Transverse colon (tissue), 4 donors: Measurements from ENCODE around the gene PPM1L. TPM values are rescaled to one million over a fixed set of nuclear protein-coding genes. Genes with fewer than 3 reads are reported as not detected.

Experiments
- DNase-seq: peaks from one replicate; pipeline ENCODE4 v3.0.0-alpha.2; 2019
- H3K27ac ChIP-seq, 4 donors: fragments of 200-600 bp; sonication (generic); 2 replicates each; pipeline ENCODE4 v1.5.1; 2016 to 2018; ENCODE audit warnings: inconsistent platforms in 4 of 4
- H3K27me3 ChIP-seq: fragments of 200-600 bp; sonication (generic); 2 replicates; pipeline ENCODE4 v1.5.1; 2017; ENCODE audit warnings: inconsistent platforms
- H3K36me3 ChIP-seq, 4 donors: fragments of 200-600 bp; sonication (generic); 2 replicates each; pipeline ENCODE4 v1.5.1; 2017 to 2019; ENCODE audit warnings: inconsistent platforms in 4 of 4
- H3K4me1 ChIP-seq, 4 donors: fragments of 200-600 bp; sonication (generic); 2 replicates each; pipeline ENCODE4 v1.5.1; 2017 to 2020; ENCODE audit warnings: inconsistent platforms in 4 of 4
- H3K4me3 ChIP-seq, 4 donors: fragments of 200-600 bp; sonication (generic); 1 replicate in 1 of 4; 2 replicates in 3 of 4; pipeline versions ENCODE4 v1.5.1 to v1.6.1; 2017 to 2019; ENCODE audit warnings: inconsistent platforms in 4 of 4
- H3K9me3 ChIP-seq, 2 donors: fragments of 200-600 bp; sonication (generic); 2 replicates each; pipeline ENCODE4 v1.5.1; 2017 to 2019; ENCODE audit warnings: inconsistent platforms in 2 of 2
- CTCF ChIP-seq, 5 experiments: fragments of 200-600 bp in 3 of 5; fragments of 450-650 bp in 2 of 5; sonication (generic) in 3 of 5; IDR thresholded peaks; 1 replicate in 2 of 5; 2 replicates in 3 of 5; pipeline ENCODE4 v1.5.1; 2016 to 2017; ENCODE audit warnings: antibody characterized with exemption in 5 of 5, inconsistent platforms in 3 of 5, mild to moderate bottlenecking in 2 of 5, moderate library complexity in 1 of 5
- EP300 ChIP-seq: sonication (generic); formaldehyde crosslinking; IDR thresholded peaks from one replicate; pipeline ENCODE4 v1.6.1; 2017; ENCODE audit warnings: antibody characterized with exemption, low read depth
- POLR2A ChIP-seq: fragments of 450-650 bp; IDR thresholded peaks from one replicate; pipeline ENCODE4 v1.6.1; 2016; ENCODE audit warnings: antibody characterized with exemption, mild to moderate bottlenecking, moderate library complexity
- POLR2AphosphoS5 ChIP-seq, 3 donors: sonication (generic); formaldehyde crosslinking; IDR thresholded peaks; one replicate each; pipeline ENCODE4 v1.6.1; 2016; ENCODE audit warnings: antibody characterized with exemption in 3 of 3
- WGBS, 2 donors: methylation state at CpG; one replicate each; pipeline ENCODE4 v1.1.5; 2018; ENCODE audit warnings: low coverage in 1 of 2; 5-methylcytosine and 5-hydroxymethylcytosine counted together
- in situ Hi-C, 4 donors: fragments of 200-750 bp; cut with MboI; loops; one replicate each; pipeline versions ENCODE4 v1.15.0 to v1.15.1; 2017; ENCODE audit warnings: low sequenced_read_pairs in 3 of 4, low pct_ligation_motif_present in 1 of 4, low pct_unique_long_range_greater_than_20kb in 1 of 4
- intact Hi-C: fragments of 100-400 bp; cut with DNase I; formaldehyde crosslinking; loops from one replicate; pipeline ENCODE4 v1.15.1; 2023; ENCODE audit warnings: low total_unique reads
- total RNA-seq, 4 donors: library from RNA; depleted of rRNA; stranded (reverse); fragments of >200 nt; gene quantifications; one replicate each; pipeline ENCODE4 v1.1.0, GENCODE V29; 2016

The PPM1L gene
- total RNA-seq, 4 donors from 2014 or later = 17.2 to 35.5 (median 25.6) TPM

GRCh38 chr3:160986069-160986468, 230.0 kb downstream of the PPM1L start:
- H3K9me3 ChIP-seq = no peaks in the 10 kb centered on the region
- WGBS, 2 donors = 67 to 69% methylated on average over 1 to 2 of the region's 2 CpGs
- in situ Hi-C loops = no loop called here
- DNase-seq = no peak
- intact Hi-C loops = no loop called here
- H3K4me3 ChIP-seq = no peak overlapping the region
- H3K27me3 ChIP-seq = no peaks in the 10 kb centered on the region
- H3K27ac ChIP-seq = no peak overlapping the region
- H3K36me3 ChIP-seq = no peaks in the 10 kb centered on the region
- H3K4me1 ChIP-seq = no peaks in the 10 kb centered on the region
- TF ChIP-seq CTCF (IDR thresholded peaks at IDR 0.05) (no peak), EP300 (no peak), POLR2A (no peak), POLR2AphosphoS5 (IDR thresholded peaks at IDR 0.05) (no peak)

GRCh38 chr3:160987982-160988964, 232.2 kb downstream of the PPM1L start:
- in situ Hi-C loops (no loop called here), intact Hi-C loops (no loop called here)
- TF ChIP-seq CTCF (IDR thresholded peaks at IDR 0.05) (no peak), POLR2A (no peak), EP300 (no peak), POLR2AphosphoS5 (IDR thresholded peaks at IDR 0.05) (no peak)
- H3K9me3 ChIP-seq = no peaks in the 10 kb centered on the region
- no peak overlapping the region for H3K4me3 ChIP-seq
- DNase-seq = no peak
- 67% methylated on average over 4 of the region's 4 CpGs for WGBS, 2 donors
- H3K27me3 ChIP-seq = no peaks in the 10 kb centered on the region
- H3K36me3 ChIP-seq = no peaks in the 10 kb centered on the region
- no peaks in the 10 kb centered on the region for H3K4me1 ChIP-seq
- no peak overlapping the region for H3K27ac ChIP-seq

GRCh38 chr3:160990446-160990845, 234.4 kb downstream of the PPM1L start:
- 68 to 72% methylated on average over 2 of the region's 2 CpGs for WGBS, 2 donors
- intact Hi-C loops (no loop called here), in situ Hi-C loops (no loop called here)
- Histone ChIP-seq H3K4me3 (no peak overlapping the region), H3K9me3 (no peaks in the 10 kb centered on the region), H3K27me3 (no peaks in the 10 kb centered on the region), H3K4me1 (no peaks in the 10 kb centered on the region), H3K27ac (no peak overlapping the region), H3K36me3 (no peaks in the 10 kb centered on the region)
- no peak for DNase-seq
- TF ChIP-seq EP300 (no peak), POLR2A (no peak), CTCF (IDR thresholded peaks at IDR 0.05) (no peak), POLR2AphosphoS5 (IDR thresholded peaks at IDR 0.05) (no peak)

GRCh38 chr3:160992712-160993111, 236.7 kb downstream of the PPM1L start:
- Histone ChIP-seq H3K9me3 (no peaks in the 10 kb centered on the region), H3K27me3 (no peaks in the 10 kb centered on the region), H3K36me3 (no peaks in the 10 kb centered on the region), H3K4me3 (no peak overlapping the region), H3K27ac (no peak overlapping the region), H3K4me1 (no peaks in the 10 kb centered on the region)
- DNase-seq = no peak
- TF ChIP-seq EP300 = no peak
- TF ChIP-seq POLR2AphosphoS5 (IDR thresholded peaks at IDR 0.05) = no peak
- TF ChIP-seq CTCF (IDR thresholded peaks at IDR 0.05) = no peak
- TF ChIP-seq POLR2A = no peak
- intact Hi-C loops = no loop called here
- in situ Hi-C loops = no loop called here
- 73 to 93% methylated on average over 3 of the region's 3 CpGs for WGBS, 2 donors
